H1 (cell line): Measurements from ENCODE around the gene SULT2B1. TPM values are rescaled to one million over a fixed set of nuclear protein-coding genes. Genes with fewer than 3 reads are reported as not detected.

ENCODE experiments used
- CTCF ChIA-PET: fragments of 300-600 bp; sonication (Branson Sonifier 250); formaldehyde crosslinking; loops from one replicate; lab custom pipeline; 2021; ENCODE audit not compliant: partially characterized antibody; lab: Charles Lee
- POLR2A ChIA-PET: fragments of 300-600 bp; sonication (Branson Sonifier 250); formaldehyde crosslinking; loops from one replicate; lab custom pipeline; 2021; ENCODE audit warnings: inconsistent platforms; ENCODE audit not compliant: partially characterized antibody; lab: Charles Lee
- DNase-seq, 2 experiments: peaks; one replicate each; pipeline versions ENCODE4 v3.0.0 to v3.0.0-alpha.2; 2010 to 2022; ENCODE audit warnings: low spot score in 2 of 2, low read depth in 1 of 2, mixed read lengths in 1 of 2
- FAIRE-seq: peaks from 2 replicates; lab custom pipeline; 2011; peaks lifted over from hg19 to GRCh38; lab: Jason Lieb, UNC
- H2AFZ ChIP-seq: 2 replicates; pipeline ENCODE4 v1.8.1; 2012; ENCODE audit warnings: low read length, inconsistent platforms
- H2AK5ac ChIP-seq: 2 replicates; pipeline ENCODE4 v1.6.1; 2013; ENCODE audit warnings: low read depth, low read length
- H2BK120ac ChIP-seq: replicated peaks from 2 replicates; pipeline ENCODE3; 2013; ENCODE audit warnings: low read depth, low read length, inconsistent platforms
- H2BK12ac ChIP-seq: 2 replicates; pipeline ENCODE4 v1.6.1; 2013; ENCODE audit warnings: low read depth, low read length
- H2BK15ac ChIP-seq: 2 replicates; pipeline ENCODE4 v1.6.1; 2013; ENCODE audit warnings: low read length
- H2BK20ac ChIP-seq: 2 replicates; pipeline ENCODE4 v1.6.1; 2013; ENCODE audit warnings: low read length
- H2BK5ac ChIP-seq: 2 replicates; pipeline ENCODE4 v1.6.1; 2013; ENCODE audit warnings: low read depth, low read length
- H3K14ac ChIP-seq: 2 replicates; pipeline ENCODE4 v1.6.1; 2013; ENCODE audit warnings: inconsistent platforms; ENCODE audit not compliant: insufficient read length
- H3K18ac ChIP-seq: 2 replicates; pipeline ENCODE4 v1.6.1; 2013; ENCODE audit warnings: low read length; ENCODE audit errors: extremely low read depth
- H3K23ac ChIP-seq: 2 replicates; pipeline ENCODE4 v1.6.1; 2013; ENCODE audit warnings: inconsistent platforms; ENCODE audit not compliant: insufficient read length
- H3K23me2 ChIP-seq: 2 replicates; pipeline ENCODE4 v1.6.1; 2013; ENCODE audit warnings: low read depth, low read length
- H3K27ac ChIP-seq: 2 replicates; pipeline ENCODE4 v1.6.1; 2011; ENCODE audit warnings: low read depth, low read length, inconsistent platforms
- H3K27me3 ChIP-seq, 4 experiments: replicated peaks in 1 of 4; 1 replicate in 1 of 4; 2 replicates in 3 of 4; pipeline versions ENCODE4 v1.6.1 to v1.8.1; 2011 to 2013; ENCODE audit warnings: low read length in 3 of 4, mild to moderate bottlenecking in 3 of 4, inconsistent platforms in 2 of 4, mixed read lengths in 2 of 4, moderate library complexity in 1 of 4; ENCODE audit not compliant: control insufficient read depth in 3 of 4, insufficient read depth in 3 of 4; ENCODE audit errors: extremely low read depth in 1 of 4
- H3K36me3 ChIP-seq, 4 experiments: 2 replicates each; pipeline versions ENCODE4 v1.6.1 to v1.8.1; 2011 to 2013; ENCODE audit warnings: mild to moderate bottlenecking in 4 of 4, low read length in 3 of 4, moderate library complexity in 2 of 4, control low read depth in 1 of 4, inconsistent platforms in 1 of 4; ENCODE audit not compliant: insufficient read depth in 4 of 4, control insufficient read depth in 2 of 4
- H3K4ac ChIP-seq: replicated peaks from 2 replicates; pipeline ENCODE3; 2013; ENCODE audit warnings: low read length, low read depth, mixed read lengths, inconsistent platforms; ENCODE audit not compliant: insufficient read length
- H3K4me1 ChIP-seq, 4 experiments: replicated peaks in 1 of 4; 1 replicate in 1 of 4; 2 replicates in 3 of 4; pipeline versions ENCODE4 v1.6.1 to v1.8.1; 2011 to 2013; ENCODE audit warnings: low read length in 3 of 4, inconsistent platforms in 2 of 4, mixed read lengths in 1 of 4; ENCODE audit not compliant: insufficient read depth in 4 of 4, control insufficient read depth in 3 of 4
- H3K4me2 ChIP-seq, 2 experiments: 2 replicates each; pipeline versions ENCODE4 v1.6.1 to v1.8.1; 2011 to 2013; ENCODE audit warnings: low read depth in 2 of 2, low read length in 2 of 2, control low read depth in 1 of 2, inconsistent platforms in 1 of 2, mild to moderate bottlenecking in 1 of 2; ENCODE audit not compliant: insufficient read depth in 1 of 2
- H3K4me3 ChIP-seq, 4 experiments: fragments of 200-600, 300-600 bp in 1 of 4; sonication (generic), shearing (Covaris generic), sonication (Bioruptor Twin) in 1 of 4; 2 replicates each; pipeline versions ENCODE4 v1.5.1 to v1.8.1; 2011 to 2016; ENCODE audit warnings: low read length in 4 of 4, low read depth in 3 of 4, control low read depth in 2 of 4, inconsistent platforms in 2 of 4, mild to moderate bottlenecking in 2 of 4, mixed read lengths in 1 of 4, moderate library complexity in 1 of 4; ENCODE audit not compliant: insufficient read depth in 2 of 4; ENCODE audit errors: extremely low read depth in 1 of 4
- H3K56ac ChIP-seq: replicated peaks from 2 replicates; pipeline ENCODE3; 2013; ENCODE audit warnings: low read depth, mild to moderate bottlenecking, mixed read lengths, low read length, inconsistent platforms; ENCODE audit not compliant: insufficient read length
- H3K79me1 ChIP-seq: 2 replicates; pipeline ENCODE4 v1.6.1; 2013; ENCODE audit warnings: low read depth, low read length, control low read depth
- H3K79me2 ChIP-seq, 2 experiments: 2 replicates each; pipeline versions ENCODE4 v1.6.1 to v1.8.1; 2012 to 2013; ENCODE audit warnings: low read length in 2 of 2, mild to moderate bottlenecking in 2 of 2, inconsistent platforms in 1 of 2; ENCODE audit not compliant: insufficient read depth in 2 of 2, control insufficient read depth in 1 of 2
- H3K9ac ChIP-seq, 4 experiments: replicated peaks in 1 of 4; 1 replicate in 1 of 4; 2 replicates in 3 of 4; pipeline versions ENCODE4 v1.6.1 to v1.8.1; 2011 to 2013; ENCODE audit warnings: low read depth in 3 of 4, low read length in 3 of 4, control low read depth in 2 of 4, mild to moderate bottlenecking in 2 of 4, moderate library complexity in 2 of 4, inconsistent platforms in 1 of 4; ENCODE audit errors: extremely low read depth in 1 of 4
- H3K9me3 ChIP-seq, 2 experiments: 2 replicates each; pipeline versions ENCODE4 v1.6.1 to v1.8.1; 2012 to 2013; ENCODE audit warnings: mild to moderate bottlenecking in 2 of 2, moderate library complexity in 2 of 2, control low read depth in 1 of 2, inconsistent platforms in 1 of 2, low read depth in 1 of 2, low read length in 1 of 2, mixed read lengths in 1 of 2; ENCODE audit not compliant: insufficient read depth in 2 of 2
- H4K20me1 ChIP-seq, 2 experiments: replicated peaks in 1 of 2; 2 replicates each; pipeline versions ENCODE3 to v1.8.1; 2011 to 2013; ENCODE audit warnings: inconsistent platforms in 2 of 2, low read length in 2 of 2, mild to moderate bottlenecking in 1 of 2; ENCODE audit not compliant: insufficient read depth in 2 of 2, control insufficient read depth in 1 of 2
- H4K5ac ChIP-seq: 2 replicates; pipeline ENCODE4 v1.6.1; 2013; ENCODE audit warnings: low read length, low read depth, mixed read lengths, inconsistent platforms; ENCODE audit not compliant: insufficient read length
- H4K8ac ChIP-seq: 2 replicates; pipeline ENCODE4 v1.8.0; 2013; ENCODE audit warnings: mild to moderate bottlenecking, moderate library complexity, low read length, inconsistent platforms; ENCODE audit not compliant: insufficient read depth; ENCODE audit errors: extremely low read depth
- H4K91ac ChIP-seq: replicated peaks from 2 replicates; pipeline ENCODE3; 2013; ENCODE audit warnings: low read length, mixed read lengths, inconsistent platforms; ENCODE audit not compliant: insufficient read length
- CHD2 ChIP-seq: IDR thresholded peaks from 2 replicates; pipeline ENCODE4 v1.6.1; 2012; ENCODE audit warnings: low read length, improper control_type of control experiment
- SP1 ChIP-seq: IDR thresholded peaks from 2 replicates; pipeline ENCODE4 v1.6.1; 2011; ENCODE audit warnings: low read depth, low read length
- WGBS, 2 experiments: shearing (Covaris generic) in 1 of 2; methylation state at CpG; one replicate each; pipeline versions ENCODE4 v1.1.6 to v1.1.7; 2013 to 2015; ENCODE audit warnings: low lambda C conversion rate in 2 of 2, mixed read lengths in 2 of 2, inconsistent platforms in 1 of 2, low coverage in 1 of 2, missing lambda C conversion rate in 1 of 2; ENCODE audit not compliant: insufficient replicate concordance in 2 of 2, insufficient coverage in 1 of 2, insufficient read length in 1 of 2; ENCODE audit errors: extremely low coverage in 1 of 2, missing lambda C conversion rate in 1 of 2; 5-methylcytosine and 5-hydroxymethylcytosine counted together
- polyA plus RNA-seq, 7 experiments: library from polyadenylated mRNA; depleted of rRNA in 3 of 7; stranded (reverse) in 5 of 7; unstranded in 2 of 7; fragments of >200 nt in 5 of 7; fragments of 200-250 nt in 2 of 7; gene quantifications; 1 replicate in 5 of 7; 2 replicates in 1 of 7; 4 replicates in 1 of 7; pipeline versions ENCODE4 v1.2.1 to v1.2.3, GENCODE V29; 2011 to 2013; ENCODE audit warnings: missing spikeins in 2 of 7, mixed read lengths in 2 of 7
- total RNA-seq: library from RNA; stranded (reverse); fragmentation: NEBNext Ultra II Directional; extraction: Animal tissue kit (Norgen Biotek cat#: 25700); gene quantifications from 2 replicates; pipeline ENCODE4 v1.2.1, GENCODE V29; 2021

The SULT2B1 gene
- total and polyA plus RNA-seq, 2 of the 8 experiments (the other 6 are each of a cell fraction or from before 2014, with no cell fraction given) = 1.5 to 2.6 TPM

- no peak within 1 kb of the TSS; a peak in 1 of 7 replicates for H3K9ac ChIP-seq
- no peak within 1 kb of the TSS for H3K56ac ChIP-seq
- WGBS, 2 experiments = 48% methylated on average over 20 of the region's 32 CpGs; no CpG with 5 or more reads in 1 of the 2 experiments
- peak within 1 kb of the TSS; percentile 1; the same call in 1 of the 2 replicates for H2BK5ac ChIP-seq
- ChIA-PET CTCF (interaction anchor here (1.0 kb wide), 1 partner anchor 75 kb away, joined by 3 read pairs; no protein-coding TSS in a partner anchor), POLR2A (no interaction called here)
- peak within 1 kb of the TSS; percentile 95 for H2AFZ ChIP-seq
- H3K23me2 ChIP-seq = peaks cover 25% of the 10 kb centered on the region
- peak within 1 kb of the TSS; percentile 77; the same call in 1 of the 2 replicates for H2BK12ac ChIP-seq
- peaks cover 0 to 5% of the 10 kb centered on the region in 2 experiments for H4K20me1 ChIP-seq
- no peak within 1 kb of the TSS for H3K14ac ChIP-seq
- H3K18ac ChIP-seq = no peak within 1 kb of the TSS; the same call in 1 of the 2 replicates
- H2BK15ac ChIP-seq = peak within 1 kb of the TSS; percentile 32
- DNase-seq = peak in 1 of 2 experiments; percentile 82
- H3K4me3 ChIP-seq = peak within 1 kb of the TSS; percentile 18 to 65 (median 60)
- no peaks in the 10 kb centered on the region for H3K36me3 ChIP-seq
- H3K23ac ChIP-seq = no peak within 1 kb of the TSS
- H2BK20ac ChIP-seq = peak within 1 kb of the TSS; percentile 73; the same call in 1 of the 2 replicates
- no peak within 1 kb of the TSS for H2BK120ac ChIP-seq
- H3K4me2 ChIP-seq = peak within 1 kb of the TSS; percentile 91 to 98
- H2AK5ac ChIP-seq = peak within 1 kb of the TSS; percentile 91
- no peak for FAIRE-seq
- H4K8ac ChIP-seq = no peak within 1 kb of the TSS; the same call in 1 of the 2 replicates
- H3K4me1 ChIP-seq = peaks cover 0 to 20% (median 10%) of the 10 kb centered on the region in 4 experiments; a peak in 5 of 7 replicates
- no peaks in the 10 kb centered on the region for H3K79me2 ChIP-seq
- H3K4ac ChIP-seq = no peak within 1 kb of the TSS
- H4K5ac ChIP-seq = no peak within 1 kb of the TSS
- 0 out of 2 replicates have a peak, but pooled peaks have one; percentile 66 for TF ChIP-seq SP1
- TF ChIP-seq CHD2 = no peak
- no peaks in the 10 kb centered on the region for H3K9me3 ChIP-seq
- no peaks in the 10 kb centered on the region for H3K79me1 ChIP-seq
- no peak within 1 kb of the TSS for H3K27ac ChIP-seq
- no peak within 1 kb of the TSS for H4K91ac ChIP-seq
- peaks cover 0 to 12% (median 9%) of the 10 kb centered on the region in 4 experiments; a peak in 4 of 7 replicates for H3K27me3 ChIP-seq
These were observed 40.0 kb upstream of the SULT2B1 start, which contains the start of gene LMTK3 for GRCh38 chr19:48511800-48512503. Gene LMTK3 (minus strand): TSS chr19:48511835. CDS start chr19:48511576, 259 bp downstream.
